Smooth muscle cell of the umbilical artery (primary cell): ENCODE results near the gene FREM1. TPM values are rescaled to one million over a fixed set of nuclear protein-coding genes. Genes with fewer than 3 reads are reported as not detected.

Source experiments
- total RNA-seq: library from RNA; depleted of rRNA; stranded (reverse); fragments of >200 nt; gene quantifications from 2 replicates; pipeline ENCODE4 v1.2.3, GENCODE V29; 2014

The FREM1 gene, protein sequence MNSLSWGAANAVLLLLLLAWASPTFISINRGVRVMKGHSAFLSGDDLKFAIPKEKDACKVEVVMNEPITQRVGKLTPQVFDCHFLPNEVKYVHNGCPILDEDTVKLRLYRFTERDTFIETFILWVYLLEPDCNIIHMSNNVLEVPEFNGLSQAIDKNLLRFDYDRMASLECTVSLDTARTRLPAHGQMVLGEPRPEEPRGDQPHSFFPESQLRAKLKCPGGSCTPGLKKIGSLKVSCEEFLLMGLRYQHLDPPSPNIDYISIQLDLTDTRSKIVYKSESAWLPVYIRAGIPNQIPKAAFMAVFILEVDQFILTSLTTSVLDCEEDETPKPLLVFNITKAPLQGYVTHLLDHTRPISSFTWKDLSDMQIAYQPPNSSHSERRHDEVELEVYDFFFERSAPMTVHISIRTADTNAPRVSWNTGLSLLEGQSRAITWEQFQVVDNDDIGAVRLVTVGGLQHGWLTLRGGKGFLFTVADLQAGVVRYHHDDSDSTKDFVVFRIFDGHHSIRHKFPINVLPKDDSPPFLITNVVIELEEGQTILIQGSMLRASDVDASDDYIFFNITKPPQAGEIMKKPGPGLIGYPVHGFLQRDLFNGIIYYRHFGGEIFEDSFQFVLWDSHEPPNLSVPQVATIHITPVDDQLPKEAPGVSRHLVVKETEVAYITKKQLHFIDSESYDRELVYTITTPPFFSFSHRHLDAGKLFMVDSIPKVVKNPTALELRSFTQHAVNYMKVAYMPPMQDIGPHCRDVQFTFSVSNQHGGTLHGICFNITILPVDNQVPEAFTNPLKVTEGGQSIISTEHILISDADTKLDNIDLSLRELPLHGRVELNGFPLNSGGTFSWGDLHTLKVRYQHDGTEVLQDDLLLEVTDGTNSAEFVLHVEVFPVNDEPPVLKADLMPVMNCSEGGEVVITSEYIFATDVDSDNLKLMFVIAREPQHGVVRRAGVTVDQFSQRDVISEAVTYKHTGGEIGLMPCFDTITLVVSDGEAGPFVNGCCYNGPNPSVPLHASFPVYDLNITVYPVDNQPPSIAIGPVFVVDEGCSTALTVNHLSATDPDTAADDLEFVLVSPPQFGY (N-terminal part only)
- total RNA-seq, result 0.09 and 0.59 TPM in 2 replicates

DNA sequence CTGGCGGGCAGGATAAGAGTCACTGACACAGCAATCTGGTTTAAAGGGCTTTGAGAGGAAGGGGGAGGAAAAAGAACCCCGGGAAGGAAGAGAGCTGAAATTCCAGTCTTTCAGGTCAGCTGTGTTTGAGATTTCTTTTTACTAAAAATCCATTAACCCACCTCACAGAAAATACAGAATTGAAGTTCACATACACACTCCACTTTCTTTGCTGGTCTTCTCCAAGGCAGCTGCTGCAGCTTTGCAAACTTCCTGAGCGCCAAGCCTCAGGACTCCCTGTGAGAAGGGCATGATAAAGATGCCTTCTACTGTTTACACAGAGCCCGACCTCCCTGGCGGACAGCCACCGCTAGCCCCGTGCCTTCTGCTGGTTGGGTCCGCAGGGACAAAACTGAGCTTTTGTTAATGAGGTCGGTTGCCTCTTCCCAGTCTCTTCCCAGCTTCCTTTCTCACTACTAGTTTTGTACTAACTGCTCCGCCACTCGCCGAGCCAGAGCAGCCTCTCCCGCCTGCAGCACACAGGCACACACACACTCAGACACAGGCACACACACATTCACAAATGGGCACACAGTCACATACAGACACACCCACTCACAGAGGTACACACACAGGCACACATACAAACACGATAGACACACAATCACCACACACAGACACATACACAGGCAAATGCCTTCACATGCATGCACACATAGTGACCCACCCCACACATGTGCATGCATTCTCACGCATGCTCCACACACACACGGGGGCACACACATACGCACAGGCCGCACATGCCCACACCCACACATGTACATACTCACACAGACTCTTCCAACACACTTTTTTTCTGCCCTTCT, at the start of gene FREM1:
Gene FREM1 (minus strand): TSS at position 468 of the 845 bp plus-strand sequence. CDS start 41,451 bp downstream, outside the sequence.

DNA sequence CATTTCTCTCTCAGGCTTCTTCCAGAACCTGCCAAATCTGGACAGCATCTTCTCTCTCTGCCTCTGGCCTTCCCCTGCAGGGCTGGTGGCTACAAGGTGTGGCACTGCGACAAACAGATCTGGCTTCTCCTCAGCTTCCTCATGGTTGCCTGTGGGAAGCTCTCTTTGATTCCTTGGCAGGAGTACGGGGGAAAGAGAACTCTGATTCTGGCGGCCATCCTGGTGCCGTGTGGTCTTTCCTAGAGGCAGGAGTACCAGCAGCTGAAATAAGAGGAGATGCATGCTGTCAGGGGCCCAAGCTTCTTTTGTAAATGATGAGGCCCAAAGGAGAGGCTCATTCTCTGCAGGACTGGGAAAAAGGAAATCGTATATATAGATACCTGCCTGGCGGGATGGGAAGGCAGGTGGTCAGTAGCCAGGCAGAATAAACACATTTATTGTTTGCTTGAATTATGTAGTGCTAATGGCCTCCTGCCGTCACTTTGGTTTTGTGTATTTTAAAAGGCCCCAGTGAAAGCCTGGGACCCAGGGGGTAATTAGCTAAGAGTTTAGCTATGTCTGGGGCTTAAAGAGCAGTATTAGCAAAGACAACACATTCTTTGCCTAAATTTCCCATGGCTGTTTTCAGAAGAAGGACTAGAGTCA, 187.7 kb downstream of the FREM1 start, which contains the start of gene CER1:
Gene CER1 (minus strand): TSS at position 343 of the 645 bp plus-strand sequence. CDS start 61 bp downstream, at position 282.

DNA sequence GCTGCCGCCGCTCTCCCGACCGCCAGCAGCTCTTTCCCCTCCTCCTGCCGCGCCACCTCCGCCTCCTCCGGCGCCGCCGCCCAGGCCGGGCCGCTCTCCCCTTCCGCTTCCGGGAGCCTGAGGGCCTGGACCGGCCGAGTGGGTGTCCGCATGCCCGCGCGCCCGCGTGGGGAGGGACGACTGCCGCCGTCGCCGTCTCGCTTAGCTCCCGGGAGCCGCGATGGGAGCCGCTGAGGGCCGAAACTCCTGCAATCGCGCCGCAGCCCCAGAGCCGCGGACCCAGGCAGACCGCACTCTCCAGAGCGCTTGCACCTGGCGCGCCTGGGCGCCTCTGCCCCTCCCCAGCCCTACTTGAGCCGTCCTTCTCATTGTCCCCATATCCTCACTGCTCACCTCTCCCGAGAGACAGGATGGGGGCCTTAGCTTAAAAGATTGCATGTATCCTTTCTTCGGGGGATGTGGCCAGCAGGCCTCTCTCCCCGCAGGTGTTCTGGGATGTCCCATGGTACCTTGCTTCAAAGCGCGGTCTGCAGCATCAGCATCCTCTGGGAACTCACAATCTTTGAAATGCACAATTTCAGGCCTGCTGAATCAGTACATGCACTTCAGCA, 216.9 kb downstream of the FREM1 start, which contains the start of gene ZDHHC21:
Gene ZDHHC21 (minus strand): TSS at position 182 of the 611 bp plus-strand sequence. CDS start 19,092 bp downstream, outside the sequence.

Other genes with a start within 250 kb of the FREM1 start
- 16.6 and 19.2 TPM in 2 replicates for gene ZDHHC21, start 217.0 kb downstream of the FREM1 start, total RNA-seq
- not detected in 2 replicates for gene CER1, start 187.7 kb downstream of the FREM1 start, total RNA-seq